GM04503 (cell line): Measurements from ENCODE around the gene PHACTR2.
"Not testable (repeated sequence)": the region's sequence is repeated elsewhere in the genome, so short reads cannot be mapped to it uniquely, and the experiment has no call there.

ENCODE experiments used
- DNase-seq: peaks from one replicate; pipeline ENCODE4 v3.0.0-alpha.2; 2012; ENCODE audit warnings: low read depth

Gene PHACTR2

DNA sequence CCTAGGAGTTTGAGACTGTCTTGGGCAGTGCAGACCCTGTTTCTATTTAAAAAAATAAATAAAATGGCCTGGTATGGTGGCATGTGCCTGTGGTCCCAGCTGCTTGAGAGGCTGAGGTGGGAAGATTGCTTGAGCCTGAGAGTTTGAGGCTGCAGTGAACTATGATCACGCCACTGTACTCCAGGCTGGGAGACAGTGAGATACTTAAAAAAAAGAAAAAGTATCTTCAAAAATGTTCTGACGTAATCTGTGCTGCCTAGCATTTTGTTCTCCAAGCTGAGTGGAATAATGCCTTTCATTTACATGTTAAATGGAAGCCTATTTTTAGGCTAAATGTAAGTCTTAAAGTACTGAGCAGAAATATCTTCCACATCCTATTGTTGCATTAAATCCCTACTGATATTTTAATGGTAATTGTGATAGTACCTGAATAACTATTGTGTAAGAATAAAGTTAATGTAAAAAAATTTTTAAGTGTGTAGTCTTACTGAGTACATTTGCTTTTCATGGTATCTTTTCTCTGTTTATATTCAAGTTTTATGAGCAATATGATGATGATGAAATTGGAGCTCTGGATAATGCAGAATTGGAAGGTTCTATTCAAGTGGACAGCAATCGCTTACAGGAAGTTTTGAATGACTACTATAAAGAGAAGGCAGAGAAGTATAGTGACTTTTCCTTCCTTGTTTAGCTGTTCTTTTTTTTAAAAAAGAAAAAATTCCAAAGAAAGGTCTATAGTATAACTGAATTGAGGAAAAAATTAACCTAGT lies 182.3 kb downstream of the PHACTR2 start:
- DNase-seq, result no peak

DNA sequence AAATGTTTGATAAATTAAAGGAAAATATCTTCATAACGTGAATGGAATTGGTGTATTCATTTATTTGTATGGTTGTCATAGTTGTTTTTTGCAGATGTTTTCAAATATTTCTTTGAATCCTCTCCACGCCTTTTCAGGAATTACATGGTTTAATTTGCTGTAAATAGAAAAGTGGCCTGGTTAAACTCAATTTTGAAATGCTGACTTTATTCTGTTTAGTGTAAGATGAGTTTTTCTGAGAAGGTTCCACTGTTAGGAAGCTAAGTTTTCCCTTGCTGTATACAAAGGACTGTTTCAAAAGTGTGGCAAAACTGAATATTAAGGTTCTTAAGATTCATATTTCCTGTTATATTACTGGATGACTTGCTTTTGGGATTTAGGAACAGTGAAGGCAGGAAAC lies 186.0 kb downstream of the PHACTR2 start:
- no peak for DNase-seq

DNA sequence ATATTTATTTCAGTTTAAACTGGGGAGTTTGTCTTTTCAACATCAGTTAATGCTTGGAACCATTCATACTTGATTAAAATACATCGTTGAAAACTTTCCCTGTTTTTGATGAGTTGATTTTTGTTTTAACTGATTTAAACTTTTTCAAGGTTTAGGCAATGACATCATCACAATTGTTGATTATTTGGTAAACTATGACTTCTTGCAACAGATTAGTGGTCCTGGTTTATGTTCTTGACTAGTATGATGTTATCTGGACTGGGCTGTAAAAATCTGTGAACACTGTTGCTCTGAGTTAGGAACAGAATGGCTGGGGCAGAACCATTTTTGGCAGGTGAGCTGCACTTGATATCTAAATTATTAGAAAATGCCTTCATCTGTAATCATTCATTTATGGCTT lies 186.5 kb downstream of the PHACTR2 start, which contains the start of gene ZC2HC1B:
Gene ZC2HC1B (plus strand): TSS at position 241 of the 400 bp plus-strand sequence. CDS start 66 bp downstream, at position 307.
- no peak for DNase-seq

DNA sequence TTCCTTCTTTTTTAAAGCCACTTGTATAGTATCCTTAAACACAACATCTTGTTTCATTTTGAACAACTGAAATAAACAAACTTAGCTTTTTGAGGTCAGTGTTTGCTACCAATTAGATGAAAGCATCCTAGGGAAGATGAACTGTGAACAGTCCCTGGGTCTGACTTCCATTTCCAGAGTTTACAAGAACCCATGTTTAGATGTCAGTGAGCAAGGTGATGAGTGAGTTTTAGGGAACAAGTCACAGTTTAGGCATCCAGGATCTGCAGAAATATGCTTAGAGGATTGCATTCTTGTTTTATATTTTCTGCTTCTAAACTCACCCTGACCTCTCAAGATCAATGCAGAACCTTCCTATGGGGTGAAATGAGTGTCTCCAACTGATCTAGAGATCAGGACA lies 189.5 kb downstream of the PHACTR2 start:
- no peak for DNase-seq

DNA sequence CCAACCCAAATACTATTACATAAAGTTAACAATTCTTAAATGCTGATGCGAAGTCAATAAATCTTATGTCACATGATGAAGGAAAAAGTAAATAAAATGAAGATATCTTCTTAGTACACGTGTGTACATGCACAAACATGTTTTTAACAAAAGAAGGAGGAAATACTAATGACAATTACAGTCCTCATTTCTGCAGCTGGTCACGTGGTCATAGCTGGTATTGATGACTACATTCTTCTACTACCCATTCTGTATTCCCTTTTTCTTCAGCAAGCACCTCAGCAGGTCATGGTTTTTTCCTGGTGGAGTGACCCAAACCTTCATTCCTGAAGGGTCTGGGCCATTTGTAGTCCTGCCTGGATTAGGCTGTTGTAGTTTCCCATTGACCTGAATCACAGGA lies 191.0 kb downstream of the PHACTR2 start:
- DNase-seq, result not testable (repeated sequence)

DNA sequence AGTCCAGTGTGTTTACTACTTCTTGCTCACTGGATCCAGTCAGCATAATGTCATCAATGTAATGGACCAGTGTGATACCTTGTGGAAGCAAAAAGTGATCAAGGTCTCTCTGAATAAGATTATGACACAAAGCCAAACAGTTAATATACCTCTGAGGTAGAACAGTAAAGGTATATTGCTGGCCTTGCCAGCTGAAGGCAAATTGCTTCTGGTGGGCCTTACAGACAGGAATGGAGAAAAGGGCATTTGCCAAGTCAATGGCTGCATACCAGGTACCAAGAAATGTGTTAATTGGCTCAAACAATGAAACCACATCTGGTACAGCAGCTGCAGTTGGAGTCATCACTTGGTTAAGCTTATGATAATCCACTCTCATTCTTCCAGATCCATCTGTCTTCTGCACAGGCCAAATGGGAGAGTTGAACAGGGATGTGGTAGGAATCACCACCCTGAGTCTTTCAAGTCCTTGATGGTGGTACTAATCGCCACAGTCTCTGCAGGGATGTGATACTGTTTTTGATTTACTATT lies 193.5 kb downstream of the PHACTR2 start:
- not testable (repeated sequence) for DNase-seq

DNA sequence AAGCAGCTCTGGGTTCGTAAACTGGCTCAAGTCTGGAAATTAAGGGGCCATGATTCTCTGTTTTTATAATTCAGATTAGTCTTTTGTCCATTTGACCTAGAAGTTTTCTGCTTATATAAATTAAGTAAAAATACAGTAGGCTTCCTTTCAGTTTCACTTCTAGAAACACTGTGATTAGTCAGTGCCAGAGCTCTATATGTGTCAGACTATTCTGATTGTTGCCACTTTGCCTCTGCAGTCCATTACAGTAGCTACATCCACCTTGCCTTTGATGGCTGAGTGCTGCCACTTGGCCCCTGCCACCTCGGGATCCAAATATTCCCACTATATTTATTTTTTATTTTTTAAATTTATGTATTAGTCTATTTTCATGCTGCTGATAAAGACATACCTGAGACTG lies 194.4 kb downstream of the PHACTR2 start:
- no peak for DNase-seq

DNA sequence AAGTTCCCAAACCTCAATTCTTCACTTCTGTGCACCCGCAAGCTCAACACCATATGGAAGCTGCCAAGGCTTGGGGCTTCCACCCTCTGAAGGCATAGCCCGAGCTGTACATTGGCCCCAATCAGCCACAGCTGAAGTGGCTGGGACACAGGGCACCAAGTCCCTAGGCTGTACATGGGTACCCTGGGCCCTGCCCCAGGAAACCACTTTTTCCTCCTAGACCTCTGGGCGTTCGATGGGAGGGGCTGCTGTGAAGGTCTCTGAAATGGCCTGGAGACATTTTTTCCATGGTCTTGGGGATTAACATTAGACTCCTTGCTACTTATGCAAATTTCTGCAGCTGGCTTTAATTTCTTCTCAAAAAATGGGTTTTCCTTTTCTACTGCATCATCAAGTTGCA lies 195.8 kb downstream of the PHACTR2 start:
- DNase-seq, result not testable (repeated sequence)

DNA sequence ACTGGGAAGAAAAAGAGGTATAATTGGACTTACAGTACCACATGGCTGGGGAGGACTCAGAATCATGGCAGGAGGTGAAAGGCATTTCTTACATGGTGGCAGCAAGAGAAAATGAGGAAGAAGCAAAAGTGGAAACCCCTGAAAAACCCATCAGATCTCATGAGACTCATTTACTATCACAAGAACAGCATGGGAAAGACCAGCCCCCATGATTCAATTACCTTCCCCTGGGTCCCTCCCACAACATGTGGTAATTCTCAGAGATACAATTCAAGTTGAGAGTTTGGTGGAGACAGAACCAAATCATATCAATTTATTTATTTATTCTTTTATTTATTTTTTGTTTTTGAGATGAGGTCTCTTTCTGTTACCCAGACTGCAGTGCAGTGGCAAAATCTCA lies 196.7 kb downstream of the PHACTR2 start:
- not testable (repeated sequence) for DNase-seq

DNA sequence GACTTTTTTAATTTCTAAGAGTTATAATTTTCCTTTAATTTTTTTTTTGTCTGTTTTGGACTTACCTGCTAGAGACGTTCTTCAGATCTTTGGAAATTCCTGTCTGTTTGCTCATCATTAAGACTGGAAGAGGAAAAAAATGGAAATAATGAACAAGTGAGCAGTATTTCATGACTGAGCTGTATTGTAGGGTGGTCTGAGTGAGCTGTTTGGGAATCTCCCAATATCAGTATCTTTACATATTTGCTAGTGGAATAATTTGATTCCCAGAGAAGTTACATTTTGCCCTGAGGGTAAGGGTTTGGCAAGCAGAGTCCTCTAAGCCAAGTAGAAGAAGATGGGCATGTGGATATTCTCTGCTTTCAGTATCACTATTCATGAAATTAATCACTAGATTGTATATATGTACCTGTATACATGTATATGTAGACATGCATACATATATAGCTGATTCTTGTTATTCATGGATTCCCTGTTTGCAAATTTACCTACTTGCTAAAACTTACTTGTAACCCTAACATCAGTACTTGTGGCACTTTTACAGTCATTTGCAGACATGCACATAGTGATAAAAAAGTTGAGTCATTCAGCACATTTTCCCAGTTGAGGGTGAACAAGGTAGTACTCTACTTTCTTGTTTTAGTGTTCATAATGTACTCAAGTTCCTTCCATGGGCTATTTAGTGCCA lies 200.0 kb downstream of the PHACTR2 start:
- DNase-seq, result no peak

DNA sequence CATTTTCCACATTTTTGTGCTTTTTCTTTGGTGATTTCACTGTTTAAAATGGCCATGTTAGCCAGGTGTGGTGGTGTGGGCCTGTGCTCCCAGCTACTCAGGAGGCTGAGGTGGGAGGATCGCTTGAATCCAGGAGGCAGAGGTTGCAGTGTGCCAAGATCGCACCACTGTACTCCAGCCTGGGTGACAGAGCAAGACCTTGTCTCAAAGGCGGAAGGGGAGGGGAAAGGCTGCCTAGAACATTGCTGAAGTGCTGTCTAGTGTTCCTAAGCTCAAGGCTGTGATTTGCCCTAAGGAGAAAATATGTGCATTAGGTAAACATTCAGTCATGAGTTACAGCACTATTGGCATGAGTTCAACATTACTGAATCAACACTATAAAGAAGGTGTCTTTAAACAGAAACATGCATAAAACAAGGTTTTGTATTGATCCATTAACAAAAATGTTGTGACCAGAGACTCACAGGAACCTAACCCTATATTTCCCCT lies 200.6 kb downstream of the PHACTR2 start:
- no peak for DNase-seq

DNA sequence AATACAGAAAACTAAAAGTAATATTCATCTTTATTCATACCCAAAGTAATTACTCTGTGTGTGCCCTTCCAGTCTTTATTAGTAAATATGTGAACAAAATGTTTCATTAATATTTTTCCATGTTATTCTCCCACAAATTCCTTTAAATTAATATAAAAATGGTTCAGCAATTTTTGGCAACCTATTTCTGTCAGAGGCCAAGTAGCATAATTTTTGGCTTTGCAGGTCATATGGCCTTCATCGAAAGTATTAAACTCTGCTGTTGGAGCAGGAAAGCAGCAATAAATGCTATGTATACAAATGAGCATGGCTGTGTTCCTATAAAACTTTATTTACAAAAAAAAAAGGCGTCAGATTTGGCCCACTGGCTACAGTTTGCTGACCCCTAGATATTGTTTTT lies 202.6 kb downstream of the PHACTR2 start:
- no peak for DNase-seq
